Measurements from ENCODE around the gene BAIAP2.

Gene BAIAP2

GRCh38 chr17:81030741-81031565, 4.0 kb upstream of the BAIAP2 start:
- Histone ChIP-seq H3K27ac (no peak overlapping the region), H3K4me3 (no peak overlapping the region)
- peak; percentile 66 for DNase-seq (ENCODE audit: low spot score)
- TF ChIP-seq, protein P1, sequence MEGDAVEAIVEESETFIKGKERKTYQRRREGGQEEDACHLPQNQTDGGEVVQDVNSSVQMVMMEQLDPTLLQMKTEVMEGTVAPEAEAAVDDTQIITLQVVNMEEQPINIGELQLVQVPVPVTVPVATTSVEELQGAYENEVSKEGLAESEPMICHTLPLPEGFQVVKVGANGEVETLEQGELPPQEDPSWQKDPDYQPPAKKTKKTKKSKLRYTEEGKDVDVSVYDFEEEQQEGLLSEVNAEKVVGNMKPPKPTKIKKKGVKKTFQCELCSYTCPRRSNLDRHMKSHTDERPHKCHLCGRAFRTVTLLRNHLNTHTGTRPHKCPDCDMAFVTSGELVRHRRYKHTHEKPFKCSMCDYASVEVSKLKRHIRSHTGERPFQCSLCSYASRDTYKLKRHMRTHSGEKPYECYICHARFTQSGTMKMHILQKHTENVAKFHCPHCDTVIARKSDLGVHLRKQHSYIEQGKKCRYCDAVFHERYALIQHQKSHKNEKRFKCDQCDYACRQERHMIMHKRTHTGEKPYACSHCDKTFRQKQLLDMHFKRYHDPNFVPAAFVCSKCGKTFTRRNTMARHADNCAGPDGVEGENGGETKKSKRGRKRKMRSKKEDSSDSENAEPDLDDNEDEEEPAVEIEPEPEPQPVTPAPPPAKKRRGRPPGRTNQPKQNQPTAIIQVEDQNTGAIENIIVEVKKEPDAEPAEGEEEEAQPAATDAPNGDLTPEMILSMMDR (IDR thresholded peaks at IDR 0.05), result no peak

DNA sequence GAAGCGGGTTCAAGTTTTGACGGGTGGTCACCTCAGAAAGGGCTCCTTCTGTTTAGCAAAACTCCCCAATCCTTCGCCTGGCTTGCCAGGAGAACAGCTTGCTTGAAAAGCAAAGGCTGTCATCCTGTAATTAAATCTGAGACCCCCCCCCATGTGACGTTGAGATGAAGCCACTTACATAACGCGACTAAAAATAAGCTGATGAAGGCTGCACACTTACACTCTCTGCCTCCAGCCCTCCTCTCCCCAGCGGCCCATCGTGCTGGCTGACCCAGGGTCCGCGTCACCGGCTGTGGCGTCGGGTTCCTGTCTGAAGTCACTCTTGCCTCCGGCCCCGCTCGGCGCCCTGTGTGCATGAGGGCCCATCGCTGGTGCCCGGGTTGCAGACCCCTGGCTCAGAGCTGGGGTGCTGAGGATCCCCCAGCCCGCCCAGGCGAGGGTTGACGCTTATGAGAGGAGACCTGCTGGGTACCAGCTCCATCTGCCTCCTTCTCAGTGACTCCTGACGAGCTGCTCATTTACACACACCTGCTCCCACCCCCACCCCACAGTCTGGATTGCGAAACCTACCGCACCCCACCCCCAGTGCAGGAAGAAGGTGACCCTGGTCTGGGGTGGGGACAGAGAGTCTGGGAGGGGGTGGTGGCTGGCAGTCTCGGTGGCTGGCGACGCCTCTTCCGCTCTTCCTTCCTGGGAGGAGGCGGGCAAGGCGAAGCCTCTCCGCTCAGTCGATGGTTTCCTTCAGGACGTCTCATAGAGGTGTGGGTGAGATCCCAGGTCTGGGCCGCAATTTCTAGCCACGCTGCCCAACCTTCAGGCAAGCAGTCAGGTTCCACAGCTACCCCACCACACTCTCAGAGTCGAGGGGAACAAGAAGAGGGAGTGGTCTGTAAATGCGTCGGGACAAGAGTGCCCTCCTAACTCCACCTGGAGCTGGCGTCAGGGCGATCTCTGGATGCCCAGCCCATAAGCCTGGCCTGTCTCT, 3.1 kb upstream of the BAIAP2 start:
- peak; percentile 68 for DNase-seq (ENCODE audit: low spot score)
- no peak overlapping the region for H3K27ac ChIP-seq
- no peak overlapping the region for H3K4me3 ChIP-seq
- TF ChIP-seq, protein P1 (IDR thresholded peaks at IDR 0.05), result no peak

- TF ChIP-seq, protein P1 (IDR thresholded peaks at IDR 0.05), result no peak
- no peak overlapping the region for H3K27ac ChIP-seq
- H3K4me3 ChIP-seq, result no peak overlapping the region
- no peak for DNase-seq (ENCODE audit: low spot score)
Measured at GRCh38 chr17:81032641-81033480, 2.1 kb upstream of the BAIAP2 start.

- TF ChIP-seq, protein P1 (IDR thresholded peaks at IDR 0.05), result no peak
- peak overlapping the region; percentile 95 for H3K4me3 ChIP-seq
- H3K27ac ChIP-seq, result no peak overlapping the region
- no peak for DNase-seq (ENCODE audit: low spot score)
Measured at GRCh38 chr17:81033535-81034167, 1.3 kb upstream of the BAIAP2 start.

- no peak for DNase-seq (ENCODE audit: low spot score)
- peak overlapping the region in 1 of 2 donors; percentile 71 for H3K27ac ChIP-seq
- peak overlapping the region; percentile 95 for H3K4me3 ChIP-seq
- TF ChIP-seq, protein P1 (IDR thresholded peaks at IDR 0.05), result no peak
Measured at GRCh38 chr17:81034168-81034777, 678 bp upstream of the BAIAP2 start.

Measured in coronary artery (tissue), 2 donors.